Endodermal cell (in vitro differentiated cells): ENCODE results near the gene NAXE. TPM values are rescaled to one million over a fixed set of nuclear protein-coding genes. Genes with fewer than 3 reads are reported as not detected.

Source experiments
- DNase-seq: peaks from one replicate; pipeline ENCODE4 v3.0.0-alpha.2; 2017
- H3K27ac ChIP-seq: 2 replicates; pipeline ENCODE4 v1.5.1; 2013; ENCODE audit warnings: mild to moderate bottlenecking, low read depth, low read length, moderate library complexity
- H3K27me3 ChIP-seq: 2 replicates; pipeline ENCODE4 v1.6.1; 2013; ENCODE audit warnings: mild to moderate bottlenecking, low read length, moderate library complexity; ENCODE audit not compliant: insufficient read depth, control insufficient read depth, poor library complexity, severe bottlenecking
- H3K36me3 ChIP-seq: 2 replicates; pipeline ENCODE4 v1.7.0; 2013; ENCODE audit warnings: mild to moderate bottlenecking, low read length, moderate library complexity; ENCODE audit not compliant: control insufficient read depth, insufficient read depth
- H3K4me1 ChIP-seq: one replicate; pipeline ENCODE4 v1.7.0; 2013; ENCODE audit warnings: low read length; ENCODE audit not compliant: control insufficient read depth, insufficient read depth
- H3K4me3 ChIP-seq: 2 replicates; pipeline ENCODE4 v1.5.1; 2013; ENCODE audit warnings: mild to moderate bottlenecking, low read length, moderate library complexity
- H3K9ac ChIP-seq: 2 replicates; pipeline ENCODE4 v1.6.1; 2013; ENCODE audit warnings: mild to moderate bottlenecking, low read length, moderate library complexity; ENCODE audit not compliant: poor library complexity, severe bottlenecking; ENCODE audit errors: extremely low read depth
- H3K9me3 ChIP-seq: 2 replicates; pipeline ENCODE4 v1.6.1; 2013; ENCODE audit warnings: mild to moderate bottlenecking, low read length, moderate library complexity; ENCODE audit not compliant: control insufficient read depth
- H3K27ac Mint-ChIP-seq: 2 replicates; pipeline ENCODE4 v1.8.0; 2020; ENCODE audit warnings: mixed read lengths
- H3K27me3 Mint-ChIP-seq: 2 replicates; pipeline ENCODE4 v1.8.0; 2021; ENCODE audit warnings: mild to moderate bottlenecking, mixed read lengths; ENCODE audit not compliant: insufficient read depth
- H3K36me3 Mint-ChIP-seq: 2 replicates; pipeline ENCODE4 v1.8.0; 2020; ENCODE audit warnings: low read depth, mixed read lengths
- H3K4me1 Mint-ChIP-seq: 2 replicates; pipeline ENCODE4 v1.8.0; 2020; ENCODE audit warnings: mixed read lengths
- H3K4me3 Mint-ChIP-seq: 2 replicates; pipeline ENCODE4 v1.8.0; 2020; ENCODE audit warnings: mild to moderate bottlenecking, moderate library complexity, mixed read lengths
- H3K9me3 Mint-ChIP-seq: 2 replicates; pipeline ENCODE4 v1.8.0; 2020; ENCODE audit warnings: mild to moderate bottlenecking, mixed read lengths
- CTCF ChIP-seq: fragments of 200-600 bp; sonication (generic); conservative IDR thresholded peaks from 2 replicates; pipeline ENCODE4 v1.5.0; 2021; ENCODE audit warnings: antibody characterized with exemption, mild to moderate bottlenecking
- WGBS, 2 experiments: methylation state at CpG; one replicate each; pipeline versions ENCODE4 v1.1.5 to v1.1.7; 2013; ENCODE audit warnings: missing lambda C conversion rate in 2 of 2, mixed read lengths in 1 of 2; ENCODE audit not compliant: insufficient coverage in 1 of 2, insufficient read length in 1 of 2; 5-methylcytosine and 5-hydroxymethylcytosine counted together
- total RNA-seq, 2 donors: library from RNA; stranded (reverse); fragmentation: NEBNext Ultra II Directional in 1 of 2; extraction: Animal tissue kit (Norgen Biotek cat#: 25700) in 1 of 2; gene quantifications; 2 replicates in 1 of 2; 3 replicates in 1 of 2; pipeline ENCODE4 v1.2.1, GENCODE V29; 2021

NAXE gene
- total RNA-seq, 2 donors from 2014 or later, result 96.0 to 129 TPM

GRCh38 chr1:156571261-156571852 lies 20.2 kb upstream of the NAXE start:
- Mint-ChIP-seq H3K27me3 (peaks cover 5% of the 10 kb centered on the region), H3K4me1 (peaks cover 13% of the 10 kb centered on the region), H3K36me3 (peaks cover 11% of the 10 kb centered on the region), H3K4me3 (peak overlapping the region; percentile 91), H3K9me3 (no peaks in the 10 kb centered on the region), H3K27ac (peak overlapping the region; percentile 79)
- H3K36me3 ChIP-seq, result peaks cover 19% of the 10 kb centered on the region
- H3K4me1 ChIP-seq, result no peaks in the 10 kb centered on the region
- DNase-seq, result no peak
- H3K9ac ChIP-seq, result peak overlapping the region; percentile 8
- H3K9me3 ChIP-seq, result no peaks in the 10 kb centered on the region
- WGBS, 2 experiments, result 75 to 93% methylated on average over 2 to 4 of the region's 4 CpGs
- H3K27ac ChIP-seq, result no peak overlapping the region
- H3K4me3 ChIP-seq, result peak overlapping the region; percentile 96
- no peak for TF ChIP-seq CTCF
- H3K27me3 ChIP-seq, result no peaks in the 10 kb centered on the region

- DNase-seq, result peak; percentile 97
- Histone ChIP-seq H3K9ac (peak within 1 kb of the TSS; percentile 8), H3K27me3 (no peaks in the 10 kb centered on the region), H3K4me3 (peak within 1 kb of the TSS; percentile 96), H3K36me3 (peaks cover 19% of the 10 kb centered on the region), H3K27ac (no peak within 1 kb of the TSS), H3K4me1 (no peaks in the 10 kb centered on the region), H3K9me3 (no peaks in the 10 kb centered on the region)
- H3K27me3 Mint-ChIP-seq, result peaks cover 5% of the 10 kb centered on the region
- no peak for TF ChIP-seq CTCF
- peaks cover 11% of the 10 kb centered on the region for H3K36me3 Mint-ChIP-seq
- H3K4me1 Mint-ChIP-seq, result peaks cover 13% of the 10 kb centered on the region
- whole genome bisulfite sequencing, 2 experiments, result 0 to 1% methylated on average over 21 to 38 of the region's 38 CpGs
- peak within 1 kb of the TSS; percentile 79 for H3K27ac Mint-ChIP-seq
- no peaks in the 10 kb centered on the region for H3K9me3 Mint-ChIP-seq
- peak within 1 kb of the TSS; percentile 91 for H3K4me3 Mint-ChIP-seq
Measured at GRCh38 chr1:156571919-156572662, 19.5 kb upstream of the NAXE start, which contains the start of gene IQGAP3. Gene IQGAP3, minus strand, starts transcription at chr1:156572565. Its CDS starts 36 bp downstream, at chr1:156572529.

GRCh38 chr1:156572663-156573018 lies 18.9 kb upstream of the NAXE start:
- Histone ChIP-seq H3K36me3 (peaks cover 13% of the 10 kb centered on the region), H3K9me3 (no peaks in the 10 kb centered on the region), H3K27ac (no peak overlapping the region), H3K27me3 (no peaks in the 10 kb centered on the region), H3K4me3 (peak overlapping the region; percentile 96), H3K9ac (no peak overlapping the region), H3K4me1 (no peaks in the 10 kb centered on the region)
- H3K9me3 Mint-ChIP-seq, result no peaks in the 10 kb centered on the region
- DNase-seq, result no peak
- 39 to 49% methylated on average over 5 to 10 of the region's 10 CpGs for WGBS, 2 experiments
- H3K27ac Mint-ChIP-seq, result no peak overlapping the region
- H3K4me1 Mint-ChIP-seq, result peaks cover 13% of the 10 kb centered on the region
- no peak for TF ChIP-seq CTCF
- peak overlapping the region; percentile 91 for H3K4me3 Mint-ChIP-seq
- H3K27me3 Mint-ChIP-seq, result peaks cover 5% of the 10 kb centered on the region
- peaks cover 11% of the 10 kb centered on the region for H3K36me3 Mint-ChIP-seq
